HL-60 (cell line): ENCODE data around the gene TBCK.
A peak's percentile ranks its signal among the peaks of the same experiment; 100 is the strongest.

ENCODE experiments used
- DNase-seq, 2 experiments: peaks; one replicate each; pipeline ENCODE4 v3.0.0-alpha.2; 2010 to 2020; ENCODE audit warnings: low read depth in 1 of 2, low spot score in 1 of 2
- H3K27ac ChIP-seq: fragments of 250-450 bp; sonication (Bioruptor Pico); replicated peaks from 2 replicates; pipeline ENCODE4 v1.5.1; 2020; ENCODE audit warnings: mild to moderate bottlenecking, moderate library complexity
- H3K27me3 ChIP-seq: fragments of 250-450 bp; sonication (Bioruptor Pico); 2 replicates; pipeline ENCODE4 v1.5.1; 2021; ENCODE audit warnings: mild to moderate bottlenecking, moderate library complexity; ENCODE audit not compliant: insufficient read depth, poor library complexity, severe bottlenecking
- H3K4me3 ChIP-seq: replicated peaks from 2 replicates; pipeline ENCODE4 v1.5.1; 2011; ENCODE audit warnings: mild to moderate bottlenecking, control low read depth, low read length; ENCODE audit not compliant: insufficient read depth
- GABPA ChIP-seq: IDR thresholded peaks from 2 replicates; pipeline ENCODE4 v1.6.1; 2012; ENCODE audit warnings: low read depth
- POLR2AphosphoS5 ChIP-seq: IDR thresholded peaks from 2 replicates; pipeline ENCODE4 v1.6.1; 2012; ENCODE audit warnings: low read depth
- SPI1 ChIP-seq: IDR thresholded peaks from 2 replicates; pipeline ENCODE4 v1.6.1; 2012; ENCODE audit warnings: low read depth, mild to moderate bottlenecking, borderline replicate concordance
- TF ChIP-seq, protein P1 (sequence below): IDR thresholded peaks from one replicate; pipeline ENCODE4 v1.5.1; 2011; ENCODE audit warnings: low read length, control low read depth, inconsistent platforms; ENCODE audit not compliant: insufficient read depth
- TF ChIP-seq, protein P2 (sequence below): IDR thresholded peaks from 2 replicates; pipeline ENCODE4 v1.6.1; 2012; ENCODE audit warnings: low read depth; ENCODE audit not compliant: insufficient replicate concordance

The TBCK gene

GRCh38 chr4:106291678-106292077, 24.3 kb downstream of the TBCK start:
- no peak for DNase-seq
- no peak for TF ChIP-seq POLR2AphosphoS5
- TF ChIP-seq SPI1 = no peak
- TF ChIP-seq, protein P1, sequence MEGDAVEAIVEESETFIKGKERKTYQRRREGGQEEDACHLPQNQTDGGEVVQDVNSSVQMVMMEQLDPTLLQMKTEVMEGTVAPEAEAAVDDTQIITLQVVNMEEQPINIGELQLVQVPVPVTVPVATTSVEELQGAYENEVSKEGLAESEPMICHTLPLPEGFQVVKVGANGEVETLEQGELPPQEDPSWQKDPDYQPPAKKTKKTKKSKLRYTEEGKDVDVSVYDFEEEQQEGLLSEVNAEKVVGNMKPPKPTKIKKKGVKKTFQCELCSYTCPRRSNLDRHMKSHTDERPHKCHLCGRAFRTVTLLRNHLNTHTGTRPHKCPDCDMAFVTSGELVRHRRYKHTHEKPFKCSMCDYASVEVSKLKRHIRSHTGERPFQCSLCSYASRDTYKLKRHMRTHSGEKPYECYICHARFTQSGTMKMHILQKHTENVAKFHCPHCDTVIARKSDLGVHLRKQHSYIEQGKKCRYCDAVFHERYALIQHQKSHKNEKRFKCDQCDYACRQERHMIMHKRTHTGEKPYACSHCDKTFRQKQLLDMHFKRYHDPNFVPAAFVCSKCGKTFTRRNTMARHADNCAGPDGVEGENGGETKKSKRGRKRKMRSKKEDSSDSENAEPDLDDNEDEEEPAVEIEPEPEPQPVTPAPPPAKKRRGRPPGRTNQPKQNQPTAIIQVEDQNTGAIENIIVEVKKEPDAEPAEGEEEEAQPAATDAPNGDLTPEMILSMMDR = no peak
- no peak for TF ChIP-seq GABPA
- TF ChIP-seq, protein P2, sequence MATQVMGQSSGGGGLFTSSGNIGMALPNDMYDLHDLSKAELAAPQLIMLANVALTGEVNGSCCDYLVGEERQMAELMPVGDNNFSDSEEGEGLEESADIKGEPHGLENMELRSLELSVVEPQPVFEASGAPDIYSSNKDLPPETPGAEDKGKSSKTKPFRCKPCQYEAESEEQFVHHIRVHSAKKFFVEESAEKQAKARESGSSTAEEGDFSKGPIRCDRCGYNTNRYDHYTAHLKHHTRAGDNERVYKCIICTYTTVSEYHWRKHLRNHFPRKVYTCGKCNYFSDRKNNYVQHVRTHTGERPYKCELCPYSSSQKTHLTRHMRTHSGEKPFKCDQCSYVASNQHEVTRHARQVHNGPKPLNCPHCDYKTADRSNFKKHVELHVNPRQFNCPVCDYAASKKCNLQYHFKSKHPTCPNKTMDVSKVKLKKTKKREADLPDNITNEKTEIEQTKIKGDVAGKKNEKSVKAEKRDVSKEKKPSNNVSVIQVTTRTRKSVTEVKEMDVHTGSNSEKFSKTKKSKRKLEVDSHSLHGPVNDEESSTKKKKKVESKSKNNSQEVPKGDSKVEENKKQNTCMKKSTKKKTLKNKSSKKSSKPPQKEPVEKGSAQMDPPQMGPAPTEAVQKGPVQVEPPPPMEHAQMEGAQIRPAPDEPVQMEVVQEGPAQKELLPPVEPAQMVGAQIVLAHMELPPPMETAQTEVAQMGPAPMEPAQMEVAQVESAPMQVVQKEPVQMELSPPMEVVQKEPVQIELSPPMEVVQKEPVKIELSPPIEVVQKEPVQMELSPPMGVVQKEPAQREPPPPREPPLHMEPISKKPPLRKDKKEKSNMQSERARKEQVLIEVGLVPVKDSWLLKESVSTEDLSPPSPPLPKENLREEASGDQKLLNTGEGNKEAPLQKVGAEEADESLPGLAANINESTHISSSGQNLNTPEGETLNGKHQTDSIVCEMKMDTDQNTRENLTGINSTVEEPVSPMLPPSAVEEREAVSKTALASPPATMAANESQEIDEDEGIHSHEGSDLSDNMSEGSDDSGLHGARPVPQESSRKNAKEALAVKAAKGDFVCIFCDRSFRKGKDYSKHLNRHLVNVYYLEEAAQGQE = no peak
- no peaks in the 10 kb centered on the region for H3K27me3 ChIP-seq
- H3K4me3 ChIP-seq = no peak overlapping the region
- no peak overlapping the region for H3K27ac ChIP-seq

GRCh38 chr4:106289737-106290136, 26.3 kb downstream of the TBCK start:
- H3K27ac ChIP-seq = no peak overlapping the region
- DNase-seq = no peak
- TF ChIP-seq SPI1 (no peak), GABPA (no peak), POLR2AphosphoS5 (no peak)
- TF ChIP-seq, protein P2 = no peak
- TF ChIP-seq, protein P1 = no peak
- no peak overlapping the region for H3K4me3 ChIP-seq
- no peaks in the 10 kb centered on the region for H3K27me3 ChIP-seq

GRCh38 chr4:106287353-106287969, 28.5 kb downstream of the TBCK start:
- DNase-seq = peak; percentile 31 to 35

More at GRCh38 chr4:106287353-106287969, 28.5 kb downstream of the TBCK start:
- no peak overlapping the region for H3K4me3 ChIP-seq
- TF ChIP-seq GABPA = no peak
- no peak for TF ChIP-seq SPI1
- TF ChIP-seq, protein P1 = no peak
- no peak for TF ChIP-seq POLR2AphosphoS5
- TF ChIP-seq, protein P2 = no peak
- H3K27me3 ChIP-seq = no peaks in the 10 kb centered on the region
- peak overlapping the region; percentile 67 for H3K27ac ChIP-seq
